HG03159 (cell line): ENCODE results near the gene TRAT1.

Experiments
- ATAC-seq: cut with Tn5 transposase; IDR thresholded peaks from one replicate; pipeline ENCODE4 v1.9.1; 2021; ENCODE audit warnings: mild to moderate bottlenecking, moderate library complexity; ENCODE audit not compliant: unreplicated experiment

Gene TRAT1

DNA sequence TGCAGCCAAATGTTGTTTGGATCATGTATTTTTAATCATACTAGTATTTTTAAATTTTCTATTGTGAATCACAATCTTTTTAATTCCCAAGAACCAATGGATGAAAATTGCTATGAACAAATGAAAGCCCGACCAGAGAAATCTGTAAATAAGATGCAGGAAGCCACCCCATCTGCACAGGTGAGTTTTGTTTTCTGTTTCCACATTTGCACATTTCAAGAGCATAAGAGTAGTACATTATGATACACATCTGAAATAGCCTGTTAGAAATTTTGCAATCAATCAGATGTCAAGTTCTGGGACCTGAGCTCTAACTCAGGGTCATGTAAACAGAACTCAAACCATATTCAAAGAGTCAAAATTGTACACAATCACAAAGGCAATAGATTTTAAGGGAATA, 26.5 kb downstream of the TRAT1 start:
- ATAC-seq, result no peak

- no peak for ATAC-seq
These were observed 38.8 kb downstream of the TRAT1 start for GRCh38 chr3:108861401-108861800.

DNA sequence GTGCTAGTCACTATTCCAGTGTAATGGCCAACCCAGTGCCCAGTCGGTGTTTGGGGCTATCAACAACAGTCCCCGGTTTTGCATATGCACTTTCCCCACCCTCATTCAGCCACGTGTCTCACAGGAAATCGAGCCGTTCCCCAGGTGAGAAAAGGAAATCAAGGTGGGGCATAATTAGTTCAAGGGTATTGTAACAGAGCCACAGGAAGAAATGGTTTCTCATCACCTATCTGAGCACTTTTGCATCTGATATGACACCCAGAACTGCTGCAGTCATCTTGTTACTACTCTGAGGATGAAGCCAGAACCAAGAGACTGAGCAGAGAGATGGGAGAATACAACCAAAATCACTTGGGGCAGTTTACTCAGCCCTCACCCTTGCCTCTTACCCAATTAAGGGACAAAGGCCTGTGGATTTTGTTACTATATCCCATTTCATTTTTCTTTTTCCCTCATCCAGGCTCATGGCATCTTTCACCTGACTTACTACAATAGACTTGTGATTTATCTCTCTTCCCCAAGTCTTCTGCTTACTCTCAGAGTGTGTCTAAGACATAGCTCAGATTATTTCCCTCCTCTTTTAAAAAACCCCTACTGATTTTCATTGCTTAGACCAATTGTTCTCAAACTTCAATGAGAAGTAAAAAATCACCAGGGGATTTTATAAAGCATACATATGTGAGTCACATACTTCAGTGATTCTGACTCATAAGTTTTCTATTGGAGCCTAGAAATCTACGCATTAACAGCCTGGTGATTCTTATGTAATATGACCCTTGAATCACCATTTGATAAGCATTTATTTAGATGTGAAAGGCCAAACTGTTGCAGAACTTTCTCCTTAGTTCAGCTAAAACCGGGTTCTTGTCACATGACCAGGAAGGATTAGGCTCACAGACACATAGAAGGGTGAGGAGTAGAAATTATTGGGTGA, 40.5 kb downstream of the TRAT1 start:
- peak; percentile 68 for ATAC-seq

- ATAC-seq, result no peak
These were observed 41.2 kb downstream of the TRAT1 start for GRCh38 chr3:108863799-108864135.

DNA sequence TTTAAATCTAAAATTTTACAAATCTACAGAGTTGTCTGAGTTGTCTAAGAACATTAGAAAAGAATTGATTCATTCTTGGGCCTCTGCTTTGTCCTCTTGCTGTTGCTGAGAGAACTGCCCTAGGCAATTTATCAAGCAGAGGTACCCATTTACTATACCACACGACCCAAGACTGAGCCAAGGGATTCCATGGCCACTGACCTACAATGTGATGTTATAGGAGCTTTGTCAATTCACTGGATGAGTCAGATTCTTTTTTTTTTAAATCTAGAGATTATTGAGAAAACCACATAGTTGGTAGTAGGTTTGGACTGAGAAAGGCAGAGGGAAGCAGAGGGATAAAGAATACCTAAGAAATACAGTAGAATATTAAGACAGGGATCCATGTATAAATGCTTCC, 55.3 kb downstream of the TRAT1 start:
- ATAC-seq, result no peak

DNA sequence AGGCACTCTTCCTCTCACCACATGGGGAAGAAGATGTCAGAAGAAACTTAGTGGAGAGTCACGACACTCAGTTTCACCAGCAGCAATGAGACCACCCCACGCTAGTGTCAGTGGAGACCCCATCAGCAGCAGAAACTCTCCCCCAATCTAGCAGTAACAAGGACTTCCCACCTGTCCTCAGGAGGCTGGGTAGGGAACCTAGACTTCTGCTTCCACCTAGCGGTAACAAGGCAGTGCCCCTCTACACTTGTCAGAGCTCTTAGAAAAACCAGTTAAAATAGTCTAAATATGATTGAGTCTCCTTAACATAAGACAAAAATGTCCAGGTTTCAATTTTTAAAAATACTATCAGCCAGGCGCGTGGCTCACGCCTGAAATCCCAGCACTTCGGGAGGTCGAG, 57.3 kb downstream of the TRAT1 start:
- no peak for ATAC-seq

- ATAC-seq, result no peak
These were observed 60.2 kb downstream of the TRAT1 start for GRCh38 chr3:108882762-108883161.

GRCh38 chr3:108883373-108883772, 60.8 kb downstream of the TRAT1 start:
- no peak for ATAC-seq

DNA sequence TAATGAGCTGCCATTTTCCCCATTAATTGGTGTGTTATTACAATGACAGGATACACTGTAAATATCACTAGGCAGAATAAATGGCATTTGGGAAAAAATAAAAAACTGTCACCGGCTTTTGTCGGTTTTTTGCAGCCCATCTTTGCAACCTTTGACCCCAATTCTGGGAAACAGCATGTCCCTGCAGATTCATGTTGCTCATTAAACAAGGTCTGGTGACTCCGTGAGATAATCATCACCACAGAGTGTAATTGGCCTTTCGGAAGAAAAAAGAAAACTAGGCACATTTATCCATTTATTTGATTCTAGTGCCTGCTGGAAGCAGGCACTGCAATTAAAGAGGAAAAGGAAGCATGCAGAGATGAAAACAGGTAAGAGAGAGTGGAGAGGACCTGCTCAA, 64.5 kb downstream of the TRAT1 start:
- no peak for ATAC-seq

- ATAC-seq, result no peak
These were observed 65.2 kb downstream of the TRAT1 start for GRCh38 chr3:108887777-108888176.

DNA sequence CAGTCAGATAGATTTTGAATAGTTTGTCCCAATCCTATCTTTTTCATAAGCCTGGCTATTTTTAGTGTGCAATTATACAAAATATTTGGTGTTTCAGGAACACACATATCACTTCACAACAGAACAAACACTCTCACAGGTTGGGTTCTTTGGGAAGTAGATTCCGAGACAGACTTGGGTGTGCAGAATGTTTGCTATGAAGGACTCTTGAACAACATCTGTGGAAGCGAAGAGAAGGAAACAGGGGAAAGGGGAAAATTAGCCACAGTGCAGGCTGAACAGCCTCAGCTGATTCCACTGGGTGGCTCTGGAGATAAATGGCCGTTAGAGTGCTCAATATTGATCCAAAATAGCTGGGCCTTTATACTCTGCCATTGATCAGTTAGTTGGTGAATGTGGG, 69.2 kb downstream of the TRAT1 start:
- no peak for ATAC-seq

DNA sequence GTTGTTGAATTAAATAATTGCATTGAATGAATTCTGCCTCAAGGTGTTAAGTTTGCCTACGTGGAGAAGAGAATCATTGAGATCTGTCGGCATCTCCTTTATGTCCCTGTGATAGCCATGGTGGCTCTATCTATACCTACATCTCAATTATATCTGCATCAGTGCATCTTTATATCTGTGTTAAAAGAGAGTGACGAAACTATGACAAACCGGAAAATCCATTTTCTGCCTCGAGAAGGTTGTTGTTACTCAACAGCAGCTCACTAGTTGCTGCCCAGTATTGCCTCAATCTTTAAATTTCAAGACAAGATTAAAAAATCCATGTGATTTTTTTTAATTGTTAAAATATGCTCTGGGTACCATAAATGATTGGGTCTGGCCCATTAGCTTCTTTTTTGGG, 72.4 kb downstream of the TRAT1 start:
- no peak for ATAC-seq

DNA sequence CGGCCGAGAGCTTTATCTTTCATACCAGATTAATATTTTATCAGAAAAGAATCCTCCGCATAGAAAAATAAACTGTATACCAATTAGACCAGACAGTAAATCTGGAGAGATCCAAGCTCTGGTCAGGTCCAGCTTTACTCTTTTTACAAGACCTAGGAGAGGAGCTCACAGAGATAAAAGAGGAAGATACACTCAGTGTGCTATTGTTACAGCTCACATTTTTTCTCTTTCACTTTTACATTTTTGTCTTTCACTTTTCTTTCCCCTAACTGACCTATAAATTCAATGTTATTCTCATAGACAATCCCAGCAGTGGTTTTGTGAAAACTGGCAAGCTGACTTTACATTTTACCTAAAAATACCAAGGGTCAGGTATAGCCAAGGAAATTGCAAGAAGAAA, 75.3 kb downstream of the TRAT1 start:
- ATAC-seq, result peak; percentile 70

- ATAC-seq, result no peak
These were observed 76.9 kb downstream of the TRAT1 start for GRCh38 chr3:108899530-108899929.
